ENCODE results near the gene UMAD1.

UMAD1 gene

DNA sequence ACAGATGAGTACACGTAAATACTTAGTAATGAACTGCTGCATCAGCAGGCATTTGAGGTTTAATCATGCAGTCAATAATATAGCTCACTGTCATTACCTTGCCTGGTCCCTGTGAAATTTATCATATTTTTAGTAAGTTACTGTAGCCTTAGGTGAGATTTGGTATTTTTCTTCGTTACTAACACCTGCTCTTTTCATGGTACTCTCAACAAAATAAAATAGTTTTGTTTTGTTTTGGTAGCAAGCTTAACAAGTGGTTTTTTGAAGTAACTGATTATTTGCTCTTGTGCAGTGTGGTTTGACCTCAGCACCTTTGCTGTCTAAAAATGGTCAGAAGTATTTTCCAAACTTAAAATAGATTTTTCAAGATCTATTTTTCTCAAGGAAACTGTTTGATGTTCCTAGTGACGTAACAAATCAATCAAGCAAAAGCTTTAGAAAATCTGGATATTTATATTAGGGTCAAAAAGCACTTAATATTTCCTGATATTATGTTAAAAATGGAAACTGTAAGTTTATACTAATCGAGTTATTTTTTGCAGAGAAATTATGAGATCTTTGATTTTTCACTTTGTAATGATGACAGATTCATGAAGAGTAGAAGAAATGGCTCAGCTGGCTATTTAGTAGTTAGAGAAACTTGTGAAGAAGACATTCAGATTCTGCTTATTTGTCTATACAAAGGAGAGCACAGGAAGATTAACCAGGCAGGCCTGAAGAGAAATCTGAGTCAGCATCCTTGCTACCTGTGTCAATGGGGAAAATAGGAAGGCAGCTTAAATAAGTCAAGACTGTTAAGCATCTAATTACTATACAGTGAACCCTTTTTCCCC lies 98.9 kb downstream of the UMAD1 start:
- no peak for DNase-seq (ENCODE audit: extremely low read depth, insufficient read length)
- Histone ChIP-seq H3K36me3 (ENCODE audit: control insufficient read depth, insufficient read depth, low read length) (no peaks in the 10 kb centered on the region), H3K27me3 (replicated peaks; ENCODE audit: control insufficient read depth, insufficient read depth, low read length) (no peaks in the 10 kb centered on the region), H3K4me3 (replicated peaks; ENCODE audit: low read depth, low read length) (no peak overlapping the region)
- TF ChIP-seq, protein P1, sequence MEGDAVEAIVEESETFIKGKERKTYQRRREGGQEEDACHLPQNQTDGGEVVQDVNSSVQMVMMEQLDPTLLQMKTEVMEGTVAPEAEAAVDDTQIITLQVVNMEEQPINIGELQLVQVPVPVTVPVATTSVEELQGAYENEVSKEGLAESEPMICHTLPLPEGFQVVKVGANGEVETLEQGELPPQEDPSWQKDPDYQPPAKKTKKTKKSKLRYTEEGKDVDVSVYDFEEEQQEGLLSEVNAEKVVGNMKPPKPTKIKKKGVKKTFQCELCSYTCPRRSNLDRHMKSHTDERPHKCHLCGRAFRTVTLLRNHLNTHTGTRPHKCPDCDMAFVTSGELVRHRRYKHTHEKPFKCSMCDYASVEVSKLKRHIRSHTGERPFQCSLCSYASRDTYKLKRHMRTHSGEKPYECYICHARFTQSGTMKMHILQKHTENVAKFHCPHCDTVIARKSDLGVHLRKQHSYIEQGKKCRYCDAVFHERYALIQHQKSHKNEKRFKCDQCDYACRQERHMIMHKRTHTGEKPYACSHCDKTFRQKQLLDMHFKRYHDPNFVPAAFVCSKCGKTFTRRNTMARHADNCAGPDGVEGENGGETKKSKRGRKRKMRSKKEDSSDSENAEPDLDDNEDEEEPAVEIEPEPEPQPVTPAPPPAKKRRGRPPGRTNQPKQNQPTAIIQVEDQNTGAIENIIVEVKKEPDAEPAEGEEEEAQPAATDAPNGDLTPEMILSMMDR (IDR thresholded peaks at IDR 0.05; ENCODE audit: insufficient read depth, low read length, poor library complexity, severe bottlenecking) = no peak

DNA sequence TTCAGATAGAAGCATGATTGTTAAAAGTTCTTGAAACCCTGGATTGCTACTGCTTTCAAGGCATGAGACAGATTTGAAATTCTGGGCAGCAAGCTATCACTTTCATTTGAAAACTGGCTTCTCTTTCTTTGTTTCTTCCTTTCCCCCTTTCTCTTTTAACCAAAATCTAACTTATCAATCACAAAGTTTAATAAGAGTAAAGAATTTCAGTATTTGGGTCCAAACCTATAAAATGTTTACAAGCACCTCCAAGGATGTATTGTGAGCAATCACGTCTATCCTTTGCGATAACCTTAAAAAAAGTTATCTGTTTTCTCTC lies 99.4 kb downstream of the UMAD1 start:
- no peak for DNase-seq (ENCODE audit: extremely low read depth, insufficient read length)
- no peak overlapping the region for H3K4me3 ChIP-seq (replicated peaks; ENCODE audit: low read depth, low read length)

DNA sequence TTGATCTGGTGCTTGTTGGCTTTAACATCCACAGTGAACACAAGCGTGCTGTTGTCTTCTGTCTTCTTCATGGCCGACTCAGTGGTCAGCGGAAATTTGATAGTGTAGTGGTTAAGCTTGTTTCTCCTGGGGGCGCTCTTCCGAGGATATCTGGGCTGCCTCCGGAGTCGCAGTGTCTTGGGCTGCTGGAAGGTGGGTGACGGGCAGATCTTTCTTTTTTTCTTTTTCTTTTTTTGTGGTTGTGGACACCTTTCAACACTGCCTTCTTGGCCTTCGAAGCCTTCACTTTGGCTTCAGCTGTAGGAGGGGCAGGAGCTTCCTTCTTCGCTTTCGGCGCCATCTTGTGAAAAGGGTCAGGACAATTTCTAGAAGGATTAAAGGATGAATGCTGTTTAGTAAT lies 101.7 kb downstream of the UMAD1 start:
- TF ChIP-seq, protein P1 (IDR thresholded peaks at IDR 0.05; ENCODE audit: insufficient read depth, low read length, poor library complexity, severe bottlenecking) = no peak
- Histone ChIP-seq H3K4me3 (replicated peaks; ENCODE audit: low read depth, low read length) (no peak overlapping the region), H3K36me3 (ENCODE audit: control insufficient read depth, insufficient read depth, low read length) (no peaks in the 10 kb centered on the region), H3K27me3 (replicated peaks; ENCODE audit: control insufficient read depth, insufficient read depth, low read length) (no peaks in the 10 kb centered on the region)
- no peak for DNase-seq (ENCODE audit: extremely low read depth, insufficient read length)

More for the DNA sequence above, 99.4 kb downstream of the UMAD1 start:
- TF ChIP-seq, protein P1 (IDR thresholded peaks at IDR 0.05; ENCODE audit: insufficient read depth, low read length, poor library complexity, severe bottlenecking) = no peak
- no peaks in the 10 kb centered on the region for H3K36me3 ChIP-seq (ENCODE audit: control insufficient read depth, insufficient read depth, low read length)
- no peaks in the 10 kb centered on the region for H3K27me3 ChIP-seq (replicated peaks; ENCODE audit: control insufficient read depth, insufficient read depth, low read length)

DNA sequence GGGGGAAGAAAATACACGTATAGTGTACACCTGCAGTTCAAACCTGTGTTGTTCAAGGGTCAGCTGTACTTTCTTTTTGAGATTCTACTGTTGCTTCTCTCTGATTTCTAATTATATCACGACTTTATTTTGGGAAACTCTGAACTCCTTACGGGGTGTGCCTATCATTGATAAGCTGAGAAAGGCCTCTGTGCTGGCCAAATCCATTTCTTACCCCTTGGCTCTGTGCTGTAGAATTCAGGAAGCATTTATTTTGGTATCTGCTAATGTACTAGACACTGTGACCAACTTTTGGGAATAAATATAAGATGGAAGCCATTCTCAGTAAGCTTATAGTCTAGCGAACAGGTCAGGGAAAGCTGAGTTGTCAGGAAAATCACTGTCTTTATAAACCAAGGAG lies 104.7 kb downstream of the UMAD1 start:
- no peak for DNase-seq (ENCODE audit: extremely low read depth, insufficient read length)
- TF ChIP-seq, protein P1 (IDR thresholded peaks at IDR 0.05; ENCODE audit: insufficient read depth, low read length, poor library complexity, severe bottlenecking) = no peak
- Histone ChIP-seq H3K4me3 (replicated peaks; ENCODE audit: low read depth, low read length) (no peak overlapping the region), H3K36me3 (ENCODE audit: control insufficient read depth, insufficient read depth, low read length) (no peaks in the 10 kb centered on the region), H3K27me3 (replicated peaks; ENCODE audit: control insufficient read depth, insufficient read depth, low read length) (no peaks in the 10 kb centered on the region)

DNA sequence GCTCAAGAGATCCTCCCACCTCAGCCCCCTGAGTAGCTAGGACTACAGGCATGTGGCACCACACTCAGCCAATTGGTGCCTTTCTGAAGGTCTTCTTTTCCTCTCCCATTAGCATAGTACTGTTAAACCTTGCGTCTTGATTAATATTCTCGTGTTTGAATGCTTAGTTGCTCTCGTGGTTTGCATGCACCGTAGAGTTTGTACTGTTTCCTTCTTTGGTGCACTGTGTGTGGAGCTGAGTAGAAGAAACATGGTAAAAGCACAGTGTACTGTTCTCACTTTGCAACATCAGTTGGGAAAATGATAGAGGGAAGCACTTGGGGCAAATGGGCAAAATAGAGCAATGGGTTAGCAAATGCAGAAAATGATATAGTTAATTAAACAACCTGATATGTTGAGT lies 105.4 kb downstream of the UMAD1 start:
- no peaks in the 10 kb centered on the region for H3K36me3 ChIP-seq (ENCODE audit: control insufficient read depth, insufficient read depth, low read length)
- TF ChIP-seq, protein P1 (IDR thresholded peaks at IDR 0.05; ENCODE audit: insufficient read depth, low read length, poor library complexity, severe bottlenecking) = no peak
- no peaks in the 10 kb centered on the region for H3K27me3 ChIP-seq (replicated peaks; ENCODE audit: control insufficient read depth, insufficient read depth, low read length)
- DNase-seq (ENCODE audit: extremely low read depth, insufficient read length) = no peak
- no peak overlapping the region for H3K4me3 ChIP-seq (replicated peaks; ENCODE audit: low read depth, low read length)
